ENCODE measurements around the gene RASAL2.
A peak's percentile ranks its signal among the peaks of the same experiment; 100 is the strongest.
"Not testable (repeated sequence)": the region's sequence is repeated elsewhere in the genome, so short reads cannot be mapped to it uniquely, and the experiment has no call there.

RASAL2 gene

DNA sequence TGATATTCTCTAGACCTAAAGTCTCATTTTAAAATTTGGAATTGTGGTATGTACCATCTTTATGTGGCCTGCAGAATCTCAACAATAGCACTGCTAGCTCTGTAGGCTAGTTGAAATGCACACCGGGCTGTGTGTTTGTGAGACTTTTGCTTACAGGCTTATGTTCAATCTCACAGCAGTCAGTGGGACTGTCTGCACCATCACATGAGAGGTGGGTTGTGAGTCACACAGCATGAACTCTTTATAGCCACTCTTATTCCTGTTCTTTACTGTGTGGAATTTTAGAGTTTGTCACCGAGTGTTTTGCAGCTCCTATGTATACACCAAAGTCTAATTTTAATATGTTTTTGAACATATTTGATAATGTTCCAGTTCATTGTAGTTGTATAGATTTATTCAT, 74.6 kb downstream of the RASAL2 start:
- DNase-seq, result peak; percentile 42

DNA sequence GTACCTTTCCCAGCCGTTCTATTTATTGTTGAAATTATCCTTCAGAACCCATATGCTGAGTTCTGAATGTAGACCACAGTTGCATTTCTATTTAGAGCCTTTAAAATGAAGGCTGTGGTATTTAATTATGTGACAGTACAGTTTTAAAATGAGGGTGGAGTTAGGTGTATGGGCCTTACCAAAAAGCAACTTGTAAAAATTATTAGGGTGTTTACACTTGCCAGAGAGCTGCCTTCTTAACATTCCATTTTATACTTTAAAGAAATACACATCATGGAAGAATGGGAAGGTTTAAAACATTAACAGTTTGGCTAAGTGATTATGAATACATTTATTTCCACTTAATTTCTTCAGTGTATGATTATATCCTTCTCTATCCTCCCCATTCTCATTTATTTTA, 75.7 kb downstream of the RASAL2 start:
- no peak for DNase-seq

DNA sequence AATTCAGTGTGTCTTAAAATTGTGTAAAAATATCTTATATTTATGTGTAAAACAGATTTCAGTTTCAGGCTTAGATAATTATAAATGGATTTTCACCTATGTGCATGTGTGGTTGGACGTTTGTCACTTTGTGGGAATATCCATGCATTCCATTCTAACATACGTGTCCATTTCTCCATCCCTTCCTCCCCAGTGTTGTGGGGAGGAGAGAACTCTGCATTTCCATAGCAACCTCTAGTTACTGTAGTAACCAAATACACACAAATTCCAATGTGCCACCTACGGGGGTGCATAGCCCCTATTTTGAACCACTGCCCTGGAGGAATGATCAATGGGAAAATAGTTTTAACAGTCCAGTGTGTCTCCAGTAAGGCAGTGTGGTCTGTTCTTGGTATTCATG, 79.0 kb downstream of the RASAL2 start:
- DNase-seq, result peak; percentile 61

DNA sequence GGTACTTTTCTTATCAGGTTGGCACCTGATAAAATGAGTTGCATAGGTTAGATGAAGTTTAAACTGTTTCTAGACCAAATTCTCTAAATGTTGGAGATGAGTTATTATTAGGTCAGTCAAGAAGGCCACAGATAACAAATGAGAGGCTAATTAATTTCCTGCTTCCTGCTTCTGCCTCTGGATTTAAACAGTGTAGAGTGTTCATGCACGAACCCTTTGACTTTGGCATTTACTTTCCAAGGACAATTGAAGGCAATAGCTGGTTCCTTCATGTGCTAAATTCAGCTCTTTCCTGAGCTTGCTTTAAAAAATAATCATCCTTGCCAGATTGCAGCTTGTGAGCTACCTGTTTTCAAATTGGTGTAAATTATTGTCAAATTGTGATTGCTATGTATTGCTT, 80.6 kb downstream of the RASAL2 start:
- DNase-seq, result no peak

DNA sequence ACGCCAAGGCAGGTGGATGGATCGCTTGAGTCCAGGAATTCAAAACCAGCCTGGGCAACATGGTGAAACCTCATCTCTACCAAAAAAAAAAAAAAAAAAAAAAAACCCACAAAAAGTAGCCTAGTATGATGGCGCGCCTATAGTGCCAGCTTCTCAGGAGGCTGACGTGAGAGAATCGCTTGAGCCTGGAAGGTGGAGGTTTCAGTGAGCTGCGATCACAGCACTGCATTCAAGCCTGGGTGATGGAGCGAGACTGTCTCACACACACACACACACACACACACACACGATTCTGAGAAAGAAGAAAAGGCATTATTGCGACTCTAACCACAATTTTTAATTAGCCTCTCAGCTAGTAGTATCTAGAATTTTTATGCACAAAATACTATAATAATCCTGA, 86.5 kb downstream of the RASAL2 start:
- no peak for DNase-seq

DNA sequence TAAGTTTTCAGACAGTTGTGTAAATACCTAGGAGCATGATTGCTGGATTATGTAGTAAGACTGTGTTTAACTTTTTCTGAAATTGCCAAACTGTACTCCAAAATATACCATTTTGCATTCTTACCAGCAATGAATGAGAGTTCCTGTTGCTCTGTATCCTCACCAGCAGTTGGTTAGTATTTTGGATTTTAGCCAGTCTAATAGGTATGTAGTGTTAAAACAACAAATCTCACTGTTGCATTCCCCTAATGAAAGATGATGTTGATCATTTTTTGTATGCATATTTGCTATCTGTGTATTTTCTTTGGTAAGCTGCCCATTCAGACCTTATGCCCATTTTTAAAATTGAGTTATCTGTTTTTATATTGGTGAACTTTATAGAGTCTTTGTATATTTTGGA, 89.9 kb downstream of the RASAL2 start:
- no peak for DNase-seq

DNA sequence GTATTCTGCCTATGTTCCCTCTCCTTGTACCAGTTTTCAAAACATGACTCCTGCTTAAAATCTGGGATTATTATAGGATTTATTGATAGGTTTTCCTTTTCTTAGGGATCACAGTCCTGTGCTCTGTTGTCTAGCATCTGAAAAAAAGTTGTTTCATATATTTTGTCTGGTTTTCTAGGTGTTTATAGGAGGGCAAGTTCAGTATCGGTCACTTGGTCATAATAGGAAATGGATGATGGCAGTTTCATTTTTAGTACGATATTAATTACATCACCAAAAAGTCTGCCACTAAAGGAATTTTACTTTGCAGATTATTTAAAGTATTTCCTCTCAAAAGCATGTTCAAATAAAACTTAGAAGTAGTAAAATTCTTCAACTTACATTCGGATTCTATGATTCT, 94.4 kb downstream of the RASAL2 start:
- no peak for DNase-seq

DNA sequence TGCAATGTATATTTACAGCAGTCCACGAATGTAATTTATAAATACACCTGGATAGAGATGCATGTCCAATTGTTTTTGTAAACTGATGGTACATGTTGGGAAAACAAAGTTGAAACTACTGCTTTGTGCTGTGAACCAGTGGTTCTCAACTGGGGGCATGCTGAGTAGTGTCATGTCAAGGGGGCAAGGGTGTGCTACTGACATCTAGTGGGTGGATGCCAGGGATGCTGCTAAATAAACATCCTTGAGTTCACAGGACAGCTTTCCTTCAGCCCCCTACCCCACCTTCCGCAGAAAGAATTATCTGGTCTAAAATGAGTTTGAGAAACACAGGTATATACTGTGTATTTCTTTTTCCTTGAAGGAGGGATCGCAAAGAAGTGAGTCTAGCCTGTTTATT, 95.9 kb downstream of the RASAL2 start:
- DNase-seq, result peak; percentile 39

DNA sequence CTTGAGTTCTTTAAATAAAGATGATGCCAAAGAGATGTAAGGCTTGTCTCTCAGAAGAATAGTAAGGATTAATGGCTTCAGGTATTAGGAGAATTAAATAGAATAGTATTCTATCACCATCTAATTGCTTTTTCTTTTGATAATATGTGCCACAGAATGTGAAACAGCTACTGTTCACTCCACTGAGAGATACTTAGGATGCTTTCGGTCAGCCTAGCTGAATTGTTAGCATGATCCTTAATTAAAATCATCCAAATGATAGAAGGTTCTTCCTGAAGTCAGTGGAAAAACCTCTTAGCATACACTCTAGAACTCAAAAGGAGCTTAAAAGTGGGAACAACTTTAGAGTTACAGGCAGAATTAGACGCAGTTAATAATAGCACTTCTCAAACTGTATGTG, 97.0 kb downstream of the RASAL2 start:
- DNase-seq, result no peak

DNA sequence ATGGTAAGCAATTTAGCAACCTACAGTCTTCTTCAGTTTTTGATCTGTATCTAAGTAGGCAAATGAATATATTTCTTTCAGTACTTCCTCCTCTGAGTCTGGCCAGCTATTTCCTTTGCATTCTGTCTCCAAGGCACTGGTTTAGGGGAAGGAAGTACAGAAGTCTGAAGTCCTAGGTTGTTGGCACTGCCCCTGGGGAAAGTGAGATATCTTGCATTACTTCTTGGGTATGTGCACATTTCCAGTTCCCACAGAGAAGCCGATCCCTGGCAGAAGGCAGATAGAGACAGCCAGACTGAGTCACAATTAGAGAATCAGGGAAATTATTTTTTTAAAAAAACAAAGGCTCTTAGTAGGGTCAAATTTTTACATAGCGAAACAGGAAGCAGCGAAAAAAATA, 98.8 kb downstream of the RASAL2 start:
- DNase-seq, result peak; percentile 49

DNA sequence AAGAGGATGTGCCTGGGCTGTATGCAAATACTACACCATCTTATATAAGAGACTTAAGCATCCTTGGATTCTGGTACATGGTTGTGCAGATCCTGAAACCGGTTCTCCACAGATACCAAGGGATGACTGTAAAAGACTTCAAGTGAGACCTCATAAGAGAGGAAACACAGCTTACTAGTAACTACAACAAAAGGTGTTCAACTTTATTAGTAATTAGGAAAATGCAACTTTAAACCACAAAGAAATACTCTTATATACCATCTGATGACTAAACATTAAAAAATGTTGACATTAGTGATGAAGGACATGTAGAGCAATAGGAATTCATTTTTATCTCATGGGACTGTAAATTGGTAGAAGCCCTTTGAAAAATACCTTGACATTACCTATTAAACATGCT, 102.7 kb downstream of the RASAL2 start:
- DNase-seq, result peak; percentile 20

DNA sequence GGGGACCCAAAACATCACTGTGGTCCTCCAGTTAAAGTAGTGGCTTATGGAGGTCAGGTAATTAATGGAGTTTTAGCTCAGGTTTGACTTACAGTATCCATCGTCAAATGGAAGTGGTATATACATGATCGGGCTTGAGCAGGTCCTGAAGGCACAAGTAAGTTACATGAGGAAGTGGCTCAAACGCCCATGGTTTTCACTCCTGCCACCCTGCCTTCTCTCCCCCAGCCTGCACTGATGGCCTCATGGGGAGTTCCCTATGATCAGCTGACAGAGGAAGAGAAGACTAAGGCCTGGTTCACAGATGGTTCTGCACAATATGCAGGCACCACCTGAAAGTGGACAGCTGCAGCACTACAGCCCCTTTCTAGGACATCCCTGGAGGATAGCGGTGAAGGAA, 108.2 kb downstream of the RASAL2 start:
- DNase-seq, result not testable (repeated sequence)

DNA sequence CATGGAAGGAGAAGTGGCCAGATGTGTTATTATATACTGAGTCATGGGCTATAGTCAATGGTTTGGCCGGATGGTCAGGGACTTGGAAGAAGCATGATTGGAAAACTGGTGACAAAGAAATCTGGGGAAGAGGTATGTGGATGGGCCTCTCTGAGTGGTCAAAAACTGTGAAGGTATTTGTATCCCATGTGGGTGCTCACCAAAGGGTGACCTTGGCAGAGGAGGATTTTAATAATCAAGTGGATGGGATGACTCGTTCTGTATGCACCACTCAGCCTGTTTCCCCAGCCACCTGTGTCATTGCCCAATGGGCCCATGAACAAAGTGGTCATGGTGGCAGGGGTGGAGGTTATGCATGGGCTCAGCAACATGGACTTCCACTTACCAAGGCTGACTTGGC, 108.6 kb downstream of the RASAL2 start:
- not testable (repeated sequence) for DNase-seq

DNA sequence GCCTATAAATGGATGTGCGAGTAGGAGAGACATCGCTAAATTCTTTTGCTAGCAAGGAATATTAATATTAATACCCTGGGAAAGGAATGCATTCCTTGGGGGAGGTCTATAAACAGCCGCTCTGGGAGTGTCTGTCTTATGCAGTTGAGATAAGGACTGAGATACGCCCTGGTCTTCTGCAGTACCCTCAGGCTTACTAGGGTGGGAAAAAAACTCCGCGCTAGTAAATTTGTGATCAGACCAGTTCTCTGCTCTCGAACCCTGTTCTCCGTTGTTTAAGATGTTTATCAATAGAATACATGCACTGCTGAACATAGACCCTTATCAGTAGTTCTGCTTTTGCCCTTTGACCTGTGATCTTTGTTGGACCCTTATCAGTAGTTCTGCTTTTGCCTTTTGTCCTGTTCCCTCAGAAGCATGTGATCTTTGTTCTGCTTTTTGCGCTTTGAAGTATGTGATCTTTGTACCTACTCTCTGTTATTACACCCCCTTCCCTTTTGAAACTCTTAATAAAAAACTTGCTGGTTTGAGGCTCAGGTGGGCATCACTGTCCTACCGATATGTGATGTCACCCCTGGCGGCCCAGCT, 114.5 kb downstream of the RASAL2 start:
- DNase-seq, result not testable (repeated sequence)

DNA sequence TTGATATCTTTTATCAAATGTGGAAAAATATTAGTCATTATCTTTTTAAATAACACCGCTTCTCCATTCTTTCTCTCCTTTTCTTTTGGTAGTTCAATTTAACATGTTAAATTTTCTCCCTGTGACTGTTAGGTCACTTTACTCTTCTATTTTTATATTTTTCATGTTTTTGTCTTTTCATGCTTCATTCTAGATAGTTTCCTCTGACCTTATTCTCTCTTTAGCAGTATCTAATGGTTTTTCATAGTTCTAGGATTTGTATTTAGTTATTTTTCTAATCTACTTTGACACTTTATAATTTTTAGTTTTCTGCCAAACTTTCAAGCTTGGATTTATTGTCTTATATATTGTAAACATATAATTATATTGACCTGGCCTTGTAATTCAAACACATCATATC, 116.0 kb downstream of the RASAL2 start:
- no peak for DNase-seq

DNA sequence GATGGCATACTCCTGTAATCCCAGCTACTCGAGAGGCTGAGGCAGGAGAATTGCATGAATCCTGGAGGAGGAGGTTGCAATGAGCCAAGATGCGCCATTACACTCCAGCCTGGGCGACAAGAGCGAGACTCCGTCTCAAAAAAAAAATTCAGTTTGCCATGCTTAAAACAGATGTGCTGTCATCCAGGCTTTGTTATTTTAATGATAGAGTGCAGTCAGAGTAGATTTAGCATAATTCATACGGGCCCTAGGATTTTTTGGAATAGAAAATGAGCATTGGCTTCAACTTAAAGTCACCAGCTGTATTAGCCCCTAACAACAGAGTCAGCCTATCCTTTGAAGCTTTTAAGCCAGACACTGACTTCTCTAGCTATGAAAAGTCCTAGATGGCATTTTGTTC, 124.6 kb downstream of the RASAL2 start:
- DNase-seq, result no peak

DNA sequence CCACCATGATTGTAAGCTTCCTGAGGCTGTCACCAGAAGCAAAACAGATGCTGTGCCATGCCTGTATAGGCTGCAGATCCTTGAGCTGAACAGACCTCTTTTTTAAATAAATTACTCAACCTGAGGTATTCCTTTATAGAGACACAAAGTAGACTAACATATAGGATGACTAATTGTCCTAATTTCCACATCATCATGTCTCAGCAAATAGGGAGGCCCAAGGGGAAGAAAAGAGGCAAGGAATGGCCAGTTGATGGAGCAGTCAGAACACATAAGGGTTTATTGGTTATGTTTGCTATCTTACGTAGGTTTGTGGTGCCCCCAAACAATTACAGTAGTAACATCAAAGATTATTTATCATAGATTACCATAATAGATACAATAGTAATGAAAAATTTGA, 126.2 kb downstream of the RASAL2 start:
- DNase-seq, result peak; percentile 42

DNA sequence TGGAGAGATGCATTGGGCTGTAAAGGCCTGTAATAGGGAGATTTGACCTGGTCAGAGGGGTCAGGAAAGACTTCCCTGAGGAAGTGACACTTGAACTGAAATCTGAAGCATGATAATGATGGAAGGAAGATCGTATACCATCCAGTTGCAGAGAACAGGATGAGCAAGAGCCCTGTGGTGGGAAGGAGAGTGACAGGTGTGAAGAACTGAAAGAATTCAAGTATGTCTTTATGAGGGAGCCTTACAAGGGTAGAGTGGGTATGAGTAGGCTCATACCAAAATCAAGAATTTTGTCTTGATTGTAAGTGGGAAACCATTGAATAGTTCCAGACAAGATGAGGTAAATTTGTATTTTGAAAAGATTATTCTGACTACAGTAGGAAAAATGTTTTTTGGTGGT, 129.4 kb downstream of the RASAL2 start:
- DNase-seq, result no peak

DNA sequence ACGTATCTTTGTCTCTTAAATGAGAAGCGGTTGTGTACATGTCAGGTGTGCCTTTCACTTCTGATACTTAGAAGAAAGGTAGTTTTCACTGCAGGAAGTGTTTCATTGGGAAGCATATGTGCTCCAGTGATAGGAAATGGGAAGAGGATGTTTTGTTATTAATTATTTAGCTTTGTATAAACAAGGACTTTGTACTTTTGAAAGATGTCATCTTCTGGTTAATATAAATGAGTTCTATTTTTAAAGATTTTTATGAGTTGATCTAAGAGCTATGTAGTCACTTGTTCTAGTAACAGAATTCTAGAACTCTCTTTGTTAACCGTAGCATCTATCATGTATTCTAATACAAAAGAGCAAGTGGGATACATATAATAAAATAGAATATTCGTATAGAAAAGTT, 130.5 kb downstream of the RASAL2 start:
- no peak for DNase-seq

DNA sequence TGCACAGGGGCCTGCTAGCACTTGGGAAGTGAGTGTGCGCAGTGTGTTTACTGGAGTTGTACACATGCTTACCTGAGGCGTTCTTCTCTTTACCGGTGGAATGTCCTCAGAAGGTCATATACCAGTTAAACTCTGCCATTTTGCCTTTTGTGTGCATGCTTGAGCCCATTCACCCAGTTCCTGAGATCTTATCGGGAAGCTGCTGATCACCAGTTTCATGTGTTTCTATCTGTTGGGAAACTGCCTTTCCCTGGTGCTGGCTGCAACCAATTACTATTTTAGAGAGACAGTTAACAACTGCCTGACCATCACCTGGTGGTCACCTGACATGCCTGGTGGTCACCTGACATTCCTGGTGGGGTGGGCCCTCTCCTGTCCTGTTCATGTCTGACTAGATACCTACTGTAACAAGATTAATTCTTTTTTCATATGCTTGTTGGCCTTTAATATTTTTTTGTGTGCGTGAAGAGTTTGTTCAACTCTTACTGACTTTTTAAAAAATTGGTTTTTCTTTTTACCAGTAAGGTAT, 137.0 kb downstream of the RASAL2 start:
- no peak for DNase-seq

DNA sequence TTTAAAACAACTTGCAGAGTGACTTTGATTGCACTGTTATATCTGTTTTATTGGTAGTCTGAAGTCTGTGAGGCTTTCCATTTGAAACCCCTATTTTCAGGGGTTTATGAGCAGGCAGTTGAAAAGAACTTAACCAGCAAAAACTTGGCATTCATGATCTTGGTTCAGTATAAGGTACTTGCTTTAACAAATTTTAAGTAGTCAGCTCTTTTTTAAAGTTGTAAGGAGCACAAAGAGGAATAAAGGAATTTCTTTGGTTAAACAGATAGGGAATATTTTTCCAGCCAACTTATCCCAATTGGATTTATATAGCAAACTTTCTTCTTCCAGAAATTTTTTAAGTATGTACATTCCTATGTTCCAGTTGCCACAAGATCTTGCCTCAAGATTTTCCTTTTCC, 138.2 kb downstream of the RASAL2 start:
- no peak for DNase-seq

DNA sequence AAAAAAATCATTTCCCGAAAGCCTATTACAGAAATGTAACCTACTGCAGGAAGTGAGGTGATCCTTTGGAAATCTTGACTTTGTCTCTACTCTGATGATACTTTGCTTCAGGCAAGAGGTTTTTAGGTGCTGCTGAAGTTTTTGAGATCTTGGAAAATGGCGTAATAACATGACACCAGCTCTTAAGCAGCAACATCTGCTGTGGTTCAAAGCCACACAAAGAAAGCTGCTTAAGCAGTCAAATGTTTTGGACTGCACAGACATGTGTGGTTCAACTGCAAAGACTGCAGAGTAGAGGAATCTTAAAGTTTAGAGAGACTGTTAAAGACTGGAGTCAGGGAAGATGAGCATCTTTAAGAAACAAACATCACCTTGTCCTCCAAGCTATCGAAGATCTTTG, 139.0 kb downstream of the RASAL2 start:
- DNase-seq, result peak; percentile 72

DNA sequence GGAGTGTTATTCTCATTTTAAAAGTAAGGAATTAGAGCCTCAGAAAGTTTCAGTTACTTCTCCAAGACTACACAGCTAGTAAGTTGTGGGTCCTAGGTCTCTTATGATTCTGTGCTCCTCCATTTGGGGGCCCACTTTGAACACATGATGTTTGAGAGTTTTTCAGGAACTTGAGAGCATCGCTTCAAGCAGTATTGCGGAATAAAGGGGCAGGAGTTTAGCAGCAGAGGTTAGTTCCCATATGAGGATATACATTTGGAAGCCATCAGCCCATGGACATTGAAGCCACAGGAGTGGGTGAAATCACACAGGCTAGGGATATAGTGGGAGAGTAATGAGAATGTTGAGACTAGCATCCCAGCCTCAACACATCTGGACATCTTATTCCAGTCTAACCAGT, 143.2 kb downstream of the RASAL2 start:
- no peak for DNase-seq

DNA sequence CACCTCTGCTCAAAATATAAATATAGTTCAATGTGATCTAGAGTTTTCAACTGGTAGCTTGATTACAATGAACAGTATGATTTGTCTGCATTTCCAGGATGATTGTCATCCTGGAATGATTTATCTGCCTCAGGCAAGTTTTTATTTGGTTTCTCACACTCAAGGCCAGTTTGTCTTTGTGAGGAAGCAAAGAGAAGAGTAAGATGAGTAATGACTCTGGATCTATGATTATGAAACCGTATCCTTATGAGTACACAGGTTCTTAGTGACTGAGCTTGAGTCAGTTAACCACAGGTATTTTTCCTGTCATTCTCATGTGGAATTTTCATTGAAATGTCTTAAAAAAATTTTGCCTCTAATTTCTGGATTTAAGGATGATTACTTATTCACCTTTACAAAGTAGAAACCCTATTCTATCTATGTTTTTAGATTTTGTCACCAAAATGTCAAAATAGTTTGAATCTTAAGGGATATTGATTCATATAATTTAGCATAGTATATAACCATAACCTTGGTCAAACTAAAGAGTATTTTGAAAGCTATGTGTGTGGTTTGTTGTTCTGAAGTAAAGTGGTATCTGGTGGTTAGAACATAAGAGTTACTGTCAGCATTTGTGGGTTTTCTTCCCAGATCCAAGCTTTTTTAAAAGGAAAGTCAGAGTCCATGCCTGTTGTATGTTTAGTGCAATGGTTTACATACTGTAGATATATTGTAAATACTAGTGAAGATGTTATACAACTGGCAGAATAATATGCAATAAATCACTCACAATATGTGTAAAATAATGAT, 145.0 kb downstream of the RASAL2 start:
- DNase-seq, result peak; percentile 99

DNA sequence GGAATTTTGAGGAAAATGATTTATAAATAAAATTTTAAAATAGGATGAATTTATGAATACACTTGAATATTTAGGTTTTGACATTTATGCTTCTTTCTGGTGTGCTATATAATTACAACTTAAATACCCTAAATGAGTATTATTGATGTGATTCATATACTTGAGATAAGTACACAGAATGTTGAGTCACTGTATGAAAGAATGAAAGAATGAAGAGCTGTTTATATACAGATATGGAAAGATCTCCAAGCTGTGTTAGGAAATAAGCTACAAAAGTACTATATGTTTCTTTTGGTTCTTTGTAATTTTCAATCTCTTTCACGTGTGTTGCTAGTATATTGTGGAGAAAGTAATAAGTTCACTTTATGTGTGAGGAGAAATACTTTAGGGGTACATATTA, 147.2 kb downstream of the RASAL2 start:
- DNase-seq, result peak; percentile 55
